ENCODE data around the gene ZSWIM8.
"Not testable (repeated sequence)": the region's sequence is repeated elsewhere in the genome, so short reads cannot be mapped to it uniquely, and the experiment has no call there.

- not testable (repeated sequence) for TF ChIP-seq EZH2 (IDR thresholded peaks at IDR 0.05; ENCODE audit: insufficient read depth, poor library complexity, severe bottlenecking); EZH2phosphoT487 (IDR thresholded peaks at IDR 0.05; ENCODE audit: insufficient read depth, low read depth)
These were observed 10.1 kb downstream of the ZSWIM8 start for GRCh38 chr10:73795491-73795890.
